ENCODE measurements around the gene SEC16A.

The SEC16A gene

DNA sequence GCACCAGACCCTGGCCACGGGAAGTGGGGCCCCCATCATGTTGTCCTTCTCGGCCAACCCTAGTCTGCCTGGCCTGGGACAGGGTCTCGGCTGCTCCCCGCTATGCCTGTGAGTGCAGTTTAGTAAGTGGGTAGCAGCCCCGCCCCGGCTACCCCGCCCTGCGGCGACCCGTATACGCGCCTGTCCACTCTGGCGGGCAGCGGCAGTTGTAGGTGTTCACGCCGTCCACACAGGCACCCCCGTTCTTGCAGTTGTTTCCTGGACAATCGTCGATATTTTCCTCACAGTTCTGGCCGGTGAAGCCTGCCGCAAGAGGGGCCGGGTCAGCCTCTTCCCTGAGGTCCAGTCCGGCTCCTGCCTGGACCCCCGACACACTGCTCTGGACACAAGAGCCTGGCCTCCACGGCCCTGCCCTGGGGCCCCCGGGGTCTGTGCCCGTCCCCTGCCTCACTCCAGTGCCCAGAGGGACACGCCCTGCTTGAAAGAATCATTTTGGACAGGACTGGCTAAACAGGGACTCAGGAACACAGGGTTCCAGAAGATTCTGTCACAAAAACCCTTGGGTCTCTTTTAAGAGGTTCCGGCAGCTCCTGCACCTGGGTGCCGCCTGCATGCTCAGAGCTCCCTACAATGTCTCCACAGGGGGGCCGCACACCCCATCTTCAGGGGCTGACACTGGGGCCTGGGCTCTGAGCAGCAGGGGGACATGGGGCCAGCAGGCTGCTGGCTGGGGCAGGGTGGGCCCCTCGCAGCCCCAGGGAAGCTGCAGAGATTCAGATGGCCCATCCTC lies 36.6 kb upstream of the SEC16A start:
- DNase-seq: no peak

GRCh38 chr9:136518623-136519022 lies 35.8 kb upstream of the SEC16A start:
- no peak for DNase-seq

DNA sequence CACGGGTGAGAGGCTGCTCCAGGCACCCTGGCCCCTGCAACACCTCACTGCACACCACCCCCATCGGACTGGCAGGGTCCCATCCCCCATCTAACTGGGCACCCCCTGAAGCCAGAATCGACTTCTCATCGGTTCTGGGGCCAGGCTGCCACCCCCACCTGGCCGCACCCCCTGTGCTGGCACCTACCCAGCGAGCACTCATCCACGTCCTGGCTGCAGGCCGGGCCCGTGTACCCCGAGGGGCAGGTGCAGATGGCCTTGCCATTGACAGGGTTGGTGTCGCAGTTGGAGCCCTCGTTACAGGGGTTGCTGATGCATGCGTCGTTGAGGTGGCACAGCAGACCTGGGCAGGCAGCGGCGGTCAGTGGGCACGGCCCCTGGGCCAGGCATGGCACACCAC lies 35.1 kb upstream of the SEC16A start:
- no peak for DNase-seq

DNA sequence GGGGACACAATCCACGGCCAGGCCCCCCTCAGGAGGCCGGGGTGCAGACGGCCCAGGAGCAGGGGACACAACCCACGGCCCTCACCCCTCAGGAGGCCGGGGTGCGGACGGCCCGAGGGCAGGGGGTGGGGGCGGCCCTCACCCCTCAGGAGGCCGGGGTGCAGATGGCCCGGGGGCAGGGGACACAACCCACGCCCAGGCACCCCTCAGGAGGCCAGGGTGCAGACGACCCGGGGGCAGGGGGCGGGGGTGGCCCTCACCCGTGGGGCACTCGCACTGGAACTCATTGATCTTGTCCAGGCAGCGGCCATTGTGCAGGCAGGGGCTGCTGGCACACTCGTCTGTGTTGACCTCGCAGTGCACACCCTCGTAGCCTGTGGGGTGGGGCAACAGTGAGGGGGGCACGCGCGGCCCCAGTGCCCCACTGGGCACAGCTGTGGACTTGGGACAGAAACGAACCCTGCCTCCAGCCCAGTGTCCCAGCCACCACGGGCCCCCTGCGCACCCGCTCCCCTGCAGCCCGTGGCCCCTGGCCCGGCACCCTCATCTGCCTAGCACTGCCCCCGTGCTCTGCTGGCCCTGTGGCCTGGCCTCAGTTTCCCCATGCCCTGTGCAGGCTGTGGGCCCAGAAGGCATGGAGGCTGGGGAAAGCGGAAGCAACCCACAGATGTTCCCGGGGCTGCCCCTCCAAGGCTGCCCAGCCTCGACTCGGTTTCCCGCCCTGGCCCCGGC lies 34.3 kb upstream of the SEC16A start:
- DNase-seq: no peak

- no peak for DNase-seq
Observed at GRCh38 chr9:136516191-136516654, 33.4 kb upstream of the SEC16A start.

DNA sequence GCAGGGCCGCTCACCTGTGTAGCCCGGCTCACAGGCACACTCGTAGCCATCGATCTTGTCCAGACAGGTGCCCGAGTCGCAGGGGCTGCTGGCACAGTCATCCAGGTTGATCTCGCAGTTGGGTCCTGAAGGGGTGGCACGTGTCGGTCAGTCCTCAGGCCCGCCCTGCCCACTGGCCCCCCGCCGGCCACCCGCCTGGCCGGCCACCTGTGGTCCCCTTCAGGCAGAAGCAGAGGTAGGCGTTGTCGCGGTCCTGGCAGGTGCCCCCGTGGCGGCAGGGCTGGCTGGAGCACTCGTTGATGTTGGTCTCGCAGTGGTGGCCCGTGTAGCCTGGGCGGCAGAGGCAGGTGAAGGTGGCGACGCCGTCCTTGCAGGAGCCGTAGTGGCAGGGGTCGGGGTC lies 32.4 kb upstream of the SEC16A start:
- DNase-seq: no peak

DNA sequence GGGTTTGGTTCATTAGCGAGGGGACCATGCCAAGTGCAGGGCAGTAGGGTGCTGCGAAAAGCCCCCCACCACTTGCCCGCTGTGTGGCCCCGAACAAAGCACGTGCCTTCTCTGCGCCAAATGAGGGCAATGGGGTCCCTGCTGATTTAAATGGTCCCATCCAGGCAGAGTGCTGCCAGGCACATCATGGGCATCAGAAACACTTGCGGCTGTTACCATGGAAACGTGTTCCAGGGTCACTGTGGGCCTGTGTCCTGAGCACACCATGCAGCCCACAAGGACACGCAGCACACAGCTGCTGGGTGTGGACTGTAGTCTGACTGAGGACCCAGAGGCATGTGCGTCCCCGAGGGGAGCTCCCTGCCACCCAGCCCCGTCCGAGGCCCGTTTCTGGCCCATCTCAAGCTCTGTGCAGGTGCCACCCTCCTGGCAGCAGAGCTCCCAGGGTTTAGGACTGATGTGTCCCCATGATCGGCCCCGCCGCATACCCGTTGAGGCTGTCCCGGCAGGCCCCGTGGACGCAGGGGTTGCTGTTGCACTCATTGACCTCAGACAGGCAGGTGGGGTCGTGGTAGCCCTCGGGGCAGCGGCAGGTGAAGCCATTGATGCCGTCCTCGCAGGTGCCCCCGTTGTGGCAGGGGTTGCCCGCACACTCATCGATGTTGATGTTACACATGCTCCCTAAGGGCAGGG lies 31.3 kb upstream of the SEC16A start:
- DNase-seq: no peak

GRCh38 chr9:136513191-136513590 lies 30.4 kb upstream of the SEC16A start:
- DNase-seq: no peak

GRCh38 chr9:136512651-136513071 lies 29.8 kb upstream of the SEC16A start:
- no peak for DNase-seq

GRCh38 chr9:136511670-136512592 lies 29.1 kb upstream of the SEC16A start:
- no peak for DNase-seq

- DNase-seq: no peak
Observed at GRCh38 chr9:136511144-136511669, 28.4 kb upstream of the SEC16A start.

GRCh38 chr9:136510561-136510960 lies 27.7 kb upstream of the SEC16A start:
- no peak for DNase-seq

- no peak for DNase-seq
Observed at GRCh38 chr9:136509549-136509948, 26.7 kb upstream of the SEC16A start.

DNA sequence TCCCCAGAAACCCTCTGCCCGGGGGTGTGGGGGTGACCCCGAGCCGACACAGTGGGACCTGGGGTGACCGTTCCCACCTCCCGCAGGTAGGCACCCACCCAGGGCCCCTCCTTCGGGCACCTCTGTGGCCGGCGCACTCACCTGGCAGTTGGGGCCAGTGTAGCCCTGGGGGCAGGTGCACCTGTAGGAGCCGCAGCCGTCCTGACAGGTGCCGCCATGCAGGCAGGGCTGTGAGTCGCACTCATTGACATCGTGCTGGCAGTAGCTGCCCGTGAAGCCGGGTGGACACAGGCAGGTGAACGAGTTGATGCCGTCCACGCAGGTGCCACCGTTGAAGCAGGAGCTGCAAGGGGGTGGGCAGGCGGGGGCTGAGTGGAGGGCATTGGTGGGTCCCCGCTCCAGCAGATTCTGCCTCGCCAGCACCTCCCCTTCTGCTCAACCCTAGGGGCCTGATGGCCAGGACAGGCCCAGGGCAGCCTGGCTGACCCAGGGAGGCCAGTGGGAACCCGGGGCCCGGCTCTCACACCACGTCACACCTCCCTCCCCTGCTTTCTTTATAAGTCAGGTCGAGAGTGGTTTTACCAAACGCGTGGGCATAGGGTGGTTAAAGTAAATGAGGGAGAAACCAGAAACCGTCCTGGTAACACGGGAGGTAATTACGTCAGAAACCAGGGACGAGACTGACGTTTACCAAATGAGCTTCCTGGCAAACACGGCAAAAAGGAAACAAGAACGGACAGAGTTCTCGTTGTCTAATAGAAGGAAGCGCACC lies 26.1 kb upstream of the SEC16A start:
- no peak for DNase-seq

DNA sequence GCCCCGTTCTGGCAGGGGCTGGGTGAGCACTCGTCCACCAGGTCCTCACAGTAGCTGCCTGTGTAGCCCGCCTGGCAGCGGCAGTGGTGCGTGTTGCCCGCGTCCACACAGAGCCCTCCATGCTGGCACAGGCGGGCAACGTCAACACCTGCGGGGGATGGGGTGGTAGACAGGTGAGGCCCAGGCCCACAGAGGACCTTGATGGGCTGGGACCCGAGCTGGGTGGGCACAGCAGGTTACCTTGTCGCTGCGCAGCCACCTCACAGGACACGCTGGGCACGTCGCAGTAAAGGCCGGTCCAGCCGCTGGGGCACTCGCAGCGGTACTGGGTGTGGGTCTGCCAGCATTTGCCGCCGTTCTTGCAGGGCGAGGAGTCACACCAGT lies 25.1 kb upstream of the SEC16A start:
- no peak for DNase-seq

DNA sequence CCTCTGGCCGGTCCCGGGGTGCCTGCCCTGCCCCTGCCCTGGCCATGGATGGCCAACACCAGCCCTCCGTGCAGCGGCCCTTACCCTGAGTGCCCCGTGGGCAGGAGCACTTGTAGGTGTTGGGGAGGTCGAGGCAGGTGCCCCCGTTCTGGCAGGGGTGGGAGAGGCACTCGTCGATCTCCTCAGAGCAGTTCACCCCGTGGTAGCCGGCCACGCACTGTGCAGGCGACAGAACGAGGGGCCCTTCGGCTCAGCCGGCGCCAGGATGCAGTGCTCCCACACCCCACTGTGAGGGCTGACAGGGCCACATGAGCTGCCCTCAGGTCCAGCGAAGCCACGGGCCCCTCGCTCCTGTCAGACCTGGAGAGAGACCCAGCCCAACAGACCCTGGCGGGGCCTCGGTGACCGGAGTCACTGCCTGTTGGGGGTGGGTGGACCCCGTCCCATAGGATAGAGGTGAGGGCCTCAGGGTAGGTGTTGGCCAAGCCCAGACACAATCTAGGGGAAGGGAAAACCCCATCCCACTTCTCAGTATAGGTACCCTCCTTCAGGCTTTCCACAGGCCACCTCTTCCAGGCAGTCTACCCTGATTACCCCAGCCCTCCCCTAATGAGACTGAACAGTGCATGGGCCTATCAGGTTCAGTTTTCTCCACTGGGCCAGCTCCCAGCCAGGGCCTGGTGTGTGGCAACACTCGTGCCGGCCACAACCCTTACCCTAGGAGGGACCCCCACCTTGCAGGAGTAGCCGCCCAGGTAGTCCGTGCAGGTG lies 24.6 kb upstream of the SEC16A start:
- no peak for DNase-seq

- no peak for DNase-seq
Observed at GRCh38 chr9:136506425-136506824, 23.6 kb upstream of the SEC16A start.

- no peak for DNase-seq
Observed at GRCh38 chr9:136505406-136506403, 22.9 kb upstream of the SEC16A start.
